Measurements from ENCODE around the gene IGF1R.

IGF1R gene

GRCh38 chr15:98744506-98744905 is 96.2 kb downstream of the IGF1R start:
- DNase-seq (ENCODE audit: low spot score in 2 of 2) (no peak), ATAC-seq (replicated peaks; ENCODE audit: extremely low read depth, poor library complexity, severe bottlenecking) (no peak)
- H3K27me3 Mint-ChIP-seq = peaks cover 19% of the 10 kb centered on the region
- H3K9me3 Mint-ChIP-seq = no peaks in the 10 kb centered on the region
- no peak overlapping the region for H3K27ac Mint-ChIP-seq (ENCODE audit: low read depth)
- no peaks in the 10 kb centered on the region for H3K36me3 Mint-ChIP-seq (ENCODE audit: insufficient read depth)
- H3K4me3 Mint-ChIP-seq = no peak overlapping the region
- no peaks in the 10 kb centered on the region for H3K4me1 Mint-ChIP-seq

- Mint-ChIP-seq H3K4me3 (no peak overlapping the region), H3K36me3 (ENCODE audit: insufficient read depth) (no peaks in the 10 kb centered on the region), H3K27me3 (peaks cover 19% of the 10 kb centered on the region), H3K27ac (ENCODE audit: low read depth) (no peak overlapping the region), H3K9me3 (no peaks in the 10 kb centered on the region), H3K4me1 (no peaks in the 10 kb centered on the region)
- DNase-seq (ENCODE audit: low spot score in 2 of 2) (no peak), ATAC-seq (replicated peaks; ENCODE audit: extremely low read depth, poor library complexity, severe bottlenecking) (no peak)
These were observed 96.8 kb downstream of the IGF1R start for GRCh38 chr15:98745179-98745578.

GRCh38 chr15:98745650-98746374 is 97.5 kb downstream of the IGF1R start:
- ATAC-seq (replicated peaks; ENCODE audit: extremely low read depth, poor library complexity, severe bottlenecking) (no peak), DNase-seq (ENCODE audit: low spot score in 2 of 2) (no peak)
- no peaks in the 10 kb centered on the region for H3K36me3 Mint-ChIP-seq (ENCODE audit: insufficient read depth)
- H3K4me1 Mint-ChIP-seq = no peaks in the 10 kb centered on the region
- no peaks in the 10 kb centered on the region for H3K9me3 Mint-ChIP-seq
- no peak overlapping the region for H3K27ac Mint-ChIP-seq (ENCODE audit: low read depth)
- no peak overlapping the region for H3K4me3 Mint-ChIP-seq
- H3K27me3 Mint-ChIP-seq = peaks cover 19% of the 10 kb centered on the region

- Mint-ChIP-seq H3K4me1 (no peaks in the 10 kb centered on the region), H3K36me3 (ENCODE audit: insufficient read depth) (no peaks in the 10 kb centered on the region), H3K9me3 (no peaks in the 10 kb centered on the region), H3K4me3 (no peak overlapping the region), H3K27ac (ENCODE audit: low read depth) (no peak overlapping the region), H3K27me3 (peaks cover 19% of the 10 kb centered on the region)
- ATAC-seq (replicated peaks; ENCODE audit: extremely low read depth, poor library complexity, severe bottlenecking) (no peak), DNase-seq (ENCODE audit: low spot score in 2 of 2) (no peak)
These were observed 98.2 kb downstream of the IGF1R start for GRCh38 chr15:98746375-98747155.

GRCh38 chr15:98751767-98752166 is 103.4 kb downstream of the IGF1R start:
- Mint-ChIP-seq H3K4me1 (no peaks in the 10 kb centered on the region), H3K9me3 (no peaks in the 10 kb centered on the region), H3K27ac (ENCODE audit: low read depth) (no peak overlapping the region), H3K36me3 (ENCODE audit: insufficient read depth) (no peaks in the 10 kb centered on the region), H3K27me3 (peaks cover 12% of the 10 kb centered on the region), H3K4me3 (no peak overlapping the region)
- DNase-seq (ENCODE audit: low spot score in 2 of 2) (no peak), ATAC-seq (replicated peaks; ENCODE audit: extremely low read depth, poor library complexity, severe bottlenecking) (no peak)

GRCh38 chr15:98753726-98754656 is 105.7 kb downstream of the IGF1R start:
- no peak overlapping the region for H3K27ac Mint-ChIP-seq (ENCODE audit: low read depth)
- H3K36me3 Mint-ChIP-seq (ENCODE audit: insufficient read depth) = no peaks in the 10 kb centered on the region
- H3K4me1 Mint-ChIP-seq = no peaks in the 10 kb centered on the region
- no peak overlapping the region for H3K4me3 Mint-ChIP-seq
- no peaks in the 10 kb centered on the region for H3K9me3 Mint-ChIP-seq
- DNase-seq (ENCODE audit: low spot score in 2 of 2) = no peak
- ATAC-seq (replicated peaks; ENCODE audit: extremely low read depth, poor library complexity, severe bottlenecking) = no peak
- H3K27me3 Mint-ChIP-seq = peaks cover 22% of the 10 kb centered on the region

GRCh38 chr15:98754657-98755022 is 106.3 kb downstream of the IGF1R start:
- DNase-seq (ENCODE audit: low spot score in 2 of 2) = no peak
- no peak overlapping the region for H3K27ac Mint-ChIP-seq (ENCODE audit: low read depth)
- H3K9me3 Mint-ChIP-seq = no peaks in the 10 kb centered on the region

GRCh38 chr15:98755138-98755537 is 106.8 kb downstream of the IGF1R start:
- no peaks in the 10 kb centered on the region for H3K36me3 Mint-ChIP-seq (ENCODE audit: insufficient read depth)
- no peak overlapping the region for H3K27ac Mint-ChIP-seq (ENCODE audit: low read depth)
- H3K4me3 Mint-ChIP-seq = no peak overlapping the region
- no peaks in the 10 kb centered on the region for H3K4me1 Mint-ChIP-seq
- no peak for ATAC-seq (replicated peaks; ENCODE audit: extremely low read depth, poor library complexity, severe bottlenecking)
- no peak for DNase-seq (ENCODE audit: low spot score in 2 of 2)
- H3K27me3 Mint-ChIP-seq = peaks cover 25% of the 10 kb centered on the region
- H3K9me3 Mint-ChIP-seq = no peaks in the 10 kb centered on the region

More at GRCh38 chr15:98754657-98755022, 106.3 kb downstream of the IGF1R start:
- H3K4me3 Mint-ChIP-seq = no peak overlapping the region
- no peaks in the 10 kb centered on the region for H3K4me1 Mint-ChIP-seq
- H3K27me3 Mint-ChIP-seq = peaks cover 25% of the 10 kb centered on the region
- no peaks in the 10 kb centered on the region for H3K36me3 Mint-ChIP-seq (ENCODE audit: insufficient read depth)
- ATAC-seq (replicated peaks; ENCODE audit: extremely low read depth, poor library complexity, severe bottlenecking) = no peak

GRCh38 chr15:98755781-98756180 is 107.4 kb downstream of the IGF1R start:
- Mint-ChIP-seq H3K27ac (ENCODE audit: low read depth) (no peak overlapping the region), H3K36me3 (ENCODE audit: insufficient read depth) (no peaks in the 10 kb centered on the region), H3K9me3 (no peaks in the 10 kb centered on the region), H3K4me1 (no peaks in the 10 kb centered on the region), H3K27me3 (peaks cover 25% of the 10 kb centered on the region), H3K4me3 (no peak overlapping the region)
- ATAC-seq (replicated peaks; ENCODE audit: extremely low read depth, poor library complexity, severe bottlenecking) = no peak
- no peak for DNase-seq (ENCODE audit: low spot score in 2 of 2)

GRCh38 chr15:98758224-98758623 is 109.9 kb downstream of the IGF1R start:
- no peaks in the 10 kb centered on the region for H3K36me3 Mint-ChIP-seq (ENCODE audit: insufficient read depth)
- H3K27ac Mint-ChIP-seq (ENCODE audit: low read depth) = no peak overlapping the region
- no peaks in the 10 kb centered on the region for H3K9me3 Mint-ChIP-seq
- ATAC-seq (replicated peaks; ENCODE audit: extremely low read depth, poor library complexity, severe bottlenecking) = no peak
- no peak overlapping the region for H3K4me3 Mint-ChIP-seq
- DNase-seq (ENCODE audit: low spot score in 2 of 2) = no peak
- peaks cover 25% of the 10 kb centered on the region for H3K27me3 Mint-ChIP-seq
- H3K4me1 Mint-ChIP-seq = no peaks in the 10 kb centered on the region

- Mint-ChIP-seq H3K4me3 (no peak overlapping the region), H3K27me3 (peaks cover 21% of the 10 kb centered on the region), H3K4me1 (no peaks in the 10 kb centered on the region), H3K27ac (ENCODE audit: low read depth) (no peak overlapping the region), H3K9me3 (no peaks in the 10 kb centered on the region), H3K36me3 (ENCODE audit: insufficient read depth) (no peaks in the 10 kb centered on the region)
- no peak for DNase-seq (ENCODE audit: low spot score in 2 of 2)
- ATAC-seq (replicated peaks; ENCODE audit: extremely low read depth, poor library complexity, severe bottlenecking) = no peak
These were observed 110.9 kb downstream of the IGF1R start for GRCh38 chr15:98759277-98759676.

GRCh38 chr15:98760112-98760826 is 111.9 kb downstream of the IGF1R start:
- Mint-ChIP-seq H3K4me1 (no peaks in the 10 kb centered on the region), H3K4me3 (no peak overlapping the region), H3K36me3 (ENCODE audit: insufficient read depth) (peaks cover under 1% of the 10 kb centered on the region), H3K27me3 (peaks cover 13% of the 10 kb centered on the region), H3K27ac (ENCODE audit: low read depth) (no peak overlapping the region), H3K9me3 (no peaks in the 10 kb centered on the region)
- no peak for DNase-seq (ENCODE audit: low spot score in 2 of 2)
- no peak for ATAC-seq (replicated peaks; ENCODE audit: extremely low read depth, poor library complexity, severe bottlenecking)
